GM04503 (cell line): ENCODE results near the gene ZNF618.

Experiments used
- DNase-seq: peaks from one replicate; pipeline ENCODE4 v3.0.0-alpha.2; 2012; ENCODE audit warnings: low read depth

The ZNF618 gene

GRCh38 chr9:113912816-113913215 is 36.7 kb downstream of the ZNF618 start:
- DNase-seq: no peak

GRCh38 chr9:113913426-113914195 is 37.5 kb downstream of the ZNF618 start:
- DNase-seq: no peak

GRCh38 chr9:113914517-113914916 is 38.4 kb downstream of the ZNF618 start:
- no peak for DNase-seq

- no peak for DNase-seq
Measured at GRCh38 chr9:113915817-113916434, 39.8 kb downstream of the ZNF618 start.

GRCh38 chr9:113916931-113917330 is 40.8 kb downstream of the ZNF618 start:
- DNase-seq: no peak

GRCh38 chr9:113918697-113919350 is 42.7 kb downstream of the ZNF618 start:
- no peak for DNase-seq

- no peak for DNase-seq
Measured at GRCh38 chr9:113919382-113919781, 43.3 kb downstream of the ZNF618 start.

- DNase-seq: no peak
Measured at GRCh38 chr9:113919871-113920270, 43.8 kb downstream of the ZNF618 start.

- no peak for DNase-seq
Measured at GRCh38 chr9:113920872-113921271, 44.8 kb downstream of the ZNF618 start.

GRCh38 chr9:113921396-113921925 is 45.4 kb downstream of the ZNF618 start:
- no peak for DNase-seq

- no peak for DNase-seq
Measured at GRCh38 chr9:113922160-113922559, 46.1 kb downstream of the ZNF618 start.

- no peak for DNase-seq
Measured at GRCh38 chr9:113926211-113926610, 50.1 kb downstream of the ZNF618 start.

- DNase-seq: no peak
Measured at GRCh38 chr9:113927277-113927676, 51.2 kb downstream of the ZNF618 start.

- no peak for DNase-seq
Measured at GRCh38 chr9:113928269-113928668, 52.2 kb downstream of the ZNF618 start.

- DNase-seq: no peak
Measured at GRCh38 chr9:113929634-113930389, 53.7 kb downstream of the ZNF618 start.

- no peak for DNase-seq
Measured at GRCh38 chr9:113930390-113930783, 54.3 kb downstream of the ZNF618 start.

GRCh38 chr9:113931140-113931539 is 55.0 kb downstream of the ZNF618 start:
- no peak for DNase-seq

GRCh38 chr9:113931777-113932176 is 55.7 kb downstream of the ZNF618 start:
- DNase-seq: no peak

- no peak for DNase-seq
Measured at GRCh38 chr9:113932906-113933584, 56.9 kb downstream of the ZNF618 start.

- no peak for DNase-seq
Measured at GRCh38 chr9:113933671-113934070, 57.6 kb downstream of the ZNF618 start.

GRCh38 chr9:113934167-113934828 is 58.2 kb downstream of the ZNF618 start:
- no peak for DNase-seq
